SK-N-SH treated with all-trans-retinoic acid at 6 μM for 48 hours (cell line): Measurements from ENCODE around the gene ASTN1.

ENCODE experiments used
- ATAC-seq: fragments of 200-7000 bp; cut with Tn5 transposase; 3 replicates; pipeline ENCODE4 v1.9.1; 2020; ENCODE audit warnings: mild to moderate bottlenecking, moderate library complexity
- CSDC2 ChIP-seq: fragments of 250-450 bp; sonication (Bioruptor Pico); IDR thresholded peaks from 2 replicates; pipeline ENCODE4 v1.5.0; 2020; ENCODE audit warnings: mild to moderate bottlenecking, moderate library complexity
- GLIS3 ChIP-seq: fragments of 250-450 bp; sonication (Bioruptor Pico); IDR thresholded peaks from 2 replicates; pipeline ENCODE4 v1.5.0; 2020; ENCODE audit warnings: mild to moderate bottlenecking, moderate library complexity
- ISL1 ChIP-seq: fragments of 250-450 bp; sonication (Bioruptor Pico); IDR thresholded peaks from 2 replicates; pipeline ENCODE4 v2.1.2; 2022; ENCODE audit warnings: mild to moderate bottlenecking, moderate library complexity
- PPARA ChIP-seq: fragments of 250-450 bp; sonication (Bioruptor Pico); IDR thresholded peaks from 2 replicates; pipeline ENCODE4 v1.5.0; 2020; ENCODE audit warnings: mild to moderate bottlenecking, borderline replicate concordance
- RARB ChIP-seq: fragments of 250-450 bp; sonication (Bioruptor Pico); IDR thresholded peaks from 2 replicates; pipeline ENCODE4 v1.8.0; 2021; ENCODE audit warnings: mild to moderate bottlenecking, moderate library complexity
- SNAI2 ChIP-seq: fragments of 250-450 bp; sonication (Bioruptor Pico); IDR thresholded peaks from 2 replicates; pipeline ENCODE4 v1.5.0; 2020; ENCODE audit warnings: mild to moderate bottlenecking, moderate library complexity
- TCF4 ChIP-seq: fragments of 250-450 bp; sonication (Bioruptor Pico); IDR thresholded peaks from 2 replicates; pipeline ENCODE4 v1.8.0; 2021; ENCODE audit warnings: mild to moderate bottlenecking, moderate library complexity, borderline replicate concordance
- TOX ChIP-seq: fragments of 250-450 bp; sonication (Bioruptor Pico); IDR thresholded peaks from 2 replicates; pipeline ENCODE4 v1.8.0; 2021; ENCODE audit warnings: mild to moderate bottlenecking, moderate library complexity, borderline replicate concordance
- ZFP30 ChIP-seq: fragments of 450-650 bp; formaldehyde crosslinking; IDR thresholded peaks from 2 replicates; pipeline ENCODE4 v1.5.0; 2022; ENCODE audit warnings: mild to moderate bottlenecking, moderate library complexity
- ZNF70 ChIP-seq: fragments of 450-650 bp; formaldehyde crosslinking; IDR thresholded peaks from 2 replicates; pipeline ENCODE4 v1.5.0; 2020; ENCODE audit warnings: mild to moderate bottlenecking, moderate library complexity
- TF ChIP-seq, protein P1 (sequence below): fragments of 250-450 bp; sonication (Bioruptor Pico); IDR thresholded peaks from 2 replicates; pipeline ENCODE4 v1.5.1; 2021; ENCODE audit warnings: mild to moderate bottlenecking, moderate library complexity
- TF ChIP-seq, protein P2 (sequence below): fragments of 250-450 bp; sonication (Bioruptor Pico); IDR thresholded peaks from 2 replicates; pipeline ENCODE4 v1.5.1; 2020; ENCODE audit warnings: low read depth, mild to moderate bottlenecking, moderate library complexity
- TF ChIP-seq, protein P3 (sequence below): fragments of 250-450 bp; sonication (Bioruptor Pico); IDR thresholded peaks from 2 replicates; pipeline ENCODE4 v1.8.0; 2021; ENCODE audit warnings: low read depth, mild to moderate bottlenecking, moderate library complexity, borderline replicate concordance
- TF ChIP-seq, protein P4 (sequence below): fragments of 250-450 bp; sonication (Bioruptor Pico); IDR thresholded peaks from 2 replicates; pipeline ENCODE4 v1.8.0; 2020; ENCODE audit warnings: mild to moderate bottlenecking, moderate library complexity, borderline replicate concordance

Gene ASTN1

DNA sequence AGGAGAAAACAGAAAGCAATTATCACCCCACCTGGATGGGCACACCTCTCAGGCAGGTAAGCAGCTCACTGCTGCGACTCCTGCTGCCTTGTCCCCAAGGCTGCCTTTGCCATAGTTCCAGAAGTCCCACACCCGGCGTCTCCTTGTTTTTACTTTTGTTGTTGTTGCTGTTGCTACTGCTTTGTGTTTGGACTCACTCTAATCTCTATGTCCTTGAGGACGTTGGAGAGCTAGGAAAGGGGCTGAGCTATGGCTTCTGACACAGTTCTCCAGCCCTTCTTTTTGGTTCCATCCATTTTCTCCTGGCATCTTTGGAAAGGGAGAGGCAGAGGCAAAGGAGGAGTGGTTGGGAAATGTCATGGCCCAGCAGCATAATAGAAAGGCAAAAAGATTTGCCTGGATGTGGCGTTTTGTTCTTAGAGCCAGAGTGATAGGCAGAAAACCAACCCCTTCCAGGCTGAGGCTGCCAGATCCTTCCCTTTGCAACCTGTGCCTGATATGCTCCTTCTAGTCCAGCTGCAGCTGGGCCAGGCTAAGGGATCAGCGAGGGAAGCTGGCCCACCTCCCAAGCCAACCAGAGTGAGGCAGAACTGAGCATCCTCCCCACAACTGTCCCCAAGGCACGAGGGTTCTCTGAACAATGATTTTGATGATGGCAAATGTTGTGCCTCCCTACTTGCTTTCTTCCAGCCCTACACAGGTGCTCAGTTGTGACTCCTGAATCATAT lies 270.7 kb downstream of the ASTN1 start:
- TF ChIP-seq TCF4 (CRISPR knock-in tag) (no peak), ZNF70 (CRISPR knock-in tag) (no peak), GLIS3 (CRISPR knock-in tag) (no peak), SNAI2 (CRISPR knock-in tag) (no peak)
- TF ChIP-seq, protein P1, sequence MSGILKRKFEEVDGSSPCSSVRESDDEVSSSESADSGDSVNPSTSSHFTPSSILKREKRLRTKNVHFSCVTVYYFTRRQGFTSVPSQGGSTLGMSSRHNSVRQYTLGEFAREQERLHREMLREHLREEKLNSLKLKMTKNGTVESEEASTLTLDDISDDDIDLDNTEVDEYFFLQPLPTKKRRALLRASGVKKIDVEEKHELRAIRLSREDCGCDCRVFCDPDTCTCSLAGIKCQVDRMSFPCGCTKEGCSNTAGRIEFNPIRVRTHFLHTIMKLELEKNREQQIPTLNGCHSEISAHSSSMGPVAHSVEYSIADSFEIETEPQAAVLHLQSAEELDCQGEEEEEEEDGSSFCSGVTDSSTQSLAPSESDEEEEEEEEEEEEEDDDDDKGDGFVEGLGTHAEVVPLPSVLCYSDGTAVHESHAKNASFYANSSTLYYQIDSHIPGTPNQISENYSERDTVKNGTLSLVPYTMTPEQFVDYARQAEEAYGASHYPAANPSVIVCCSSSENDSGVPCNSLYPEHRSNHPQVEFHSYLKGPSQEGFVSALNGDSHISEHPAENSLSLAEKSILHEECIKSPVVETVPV (CRISPR knock-in tag) = no peak
- TF ChIP-seq, protein P2, sequence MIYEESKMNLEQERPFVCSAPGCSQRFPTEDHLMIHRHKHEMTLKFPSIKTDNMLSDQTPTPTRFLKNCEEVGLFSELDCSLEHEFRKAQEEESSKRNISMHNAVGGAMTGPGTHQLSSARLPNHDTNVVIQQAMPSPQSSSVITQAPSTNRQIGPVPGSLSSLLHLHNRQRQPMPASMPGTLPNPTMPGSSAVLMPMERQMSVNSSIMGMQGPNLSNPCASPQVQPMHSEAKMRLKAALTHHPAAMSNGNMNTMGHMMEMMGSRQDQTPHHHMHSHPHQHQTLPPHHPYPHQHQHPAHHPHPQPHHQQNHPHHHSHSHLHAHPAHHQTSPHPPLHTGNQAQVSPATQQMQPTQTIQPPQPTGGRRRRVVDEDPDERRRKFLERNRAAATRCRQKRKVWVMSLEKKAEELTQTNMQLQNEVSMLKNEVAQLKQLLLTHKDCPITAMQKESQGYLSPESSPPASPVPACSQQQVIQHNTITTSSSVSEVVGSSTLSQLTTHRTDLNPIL = no peak
- TF ChIP-seq, all 23 proteins: peak for 0
- ATAC-seq = no peak

DNA sequence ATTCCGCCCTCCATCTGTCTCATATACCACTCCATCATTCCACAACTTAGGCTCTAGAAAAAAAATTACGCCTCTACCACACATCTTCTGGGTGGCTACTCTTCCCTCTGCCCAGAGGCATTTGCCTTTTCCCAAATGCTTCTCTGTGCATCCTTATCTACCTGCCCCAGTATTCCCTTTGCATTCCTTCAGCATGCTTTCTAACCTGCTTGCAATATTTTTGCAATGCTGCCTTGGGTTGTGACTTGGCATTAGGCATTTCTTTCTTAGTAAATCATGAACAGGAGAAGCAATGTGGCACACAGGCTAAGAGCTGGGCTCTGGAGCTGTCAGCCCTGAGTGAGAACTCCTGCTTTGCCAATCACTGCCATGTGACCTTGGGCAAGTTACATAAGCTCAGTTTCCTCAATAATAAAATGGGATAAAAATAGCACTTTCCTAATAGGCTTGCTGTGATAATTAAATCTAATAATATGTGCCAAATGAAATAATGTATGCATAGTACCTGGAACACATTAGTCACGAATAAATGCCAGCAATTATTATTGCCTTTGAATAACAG lies 276.0 kb downstream of the ASTN1 start:
- ATAC-seq = no peak
- TF ChIP-seq, protein P1 (CRISPR knock-in tag) = no peak
- TF ChIP-seq ISL1 (CRISPR knock-in tag) = no peak

DNA sequence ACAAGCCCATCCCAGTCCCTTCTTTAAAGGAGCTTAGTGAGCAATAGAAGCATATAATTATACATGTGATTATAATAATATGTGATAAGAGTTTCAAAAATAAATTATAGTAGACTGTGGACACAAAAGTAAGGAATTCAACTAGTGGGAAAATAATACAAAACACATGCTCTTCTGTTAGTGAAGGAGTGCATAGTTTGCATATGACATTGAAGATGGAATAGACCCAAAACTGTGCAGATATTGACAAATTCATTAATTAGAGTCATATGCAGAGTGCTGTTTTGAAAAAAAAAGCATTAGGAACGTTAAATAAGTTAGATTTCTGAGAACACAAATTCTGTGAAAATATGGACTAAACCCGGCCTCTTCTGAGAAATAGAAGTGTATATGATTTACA lies 278.8 kb downstream of the ASTN1 start:
- TF ChIP-seq SNAI2 (CRISPR knock-in tag) = no peak
- TF ChIP-seq ISL1 (CRISPR knock-in tag) = no peak
- TF ChIP-seq, protein P3, sequence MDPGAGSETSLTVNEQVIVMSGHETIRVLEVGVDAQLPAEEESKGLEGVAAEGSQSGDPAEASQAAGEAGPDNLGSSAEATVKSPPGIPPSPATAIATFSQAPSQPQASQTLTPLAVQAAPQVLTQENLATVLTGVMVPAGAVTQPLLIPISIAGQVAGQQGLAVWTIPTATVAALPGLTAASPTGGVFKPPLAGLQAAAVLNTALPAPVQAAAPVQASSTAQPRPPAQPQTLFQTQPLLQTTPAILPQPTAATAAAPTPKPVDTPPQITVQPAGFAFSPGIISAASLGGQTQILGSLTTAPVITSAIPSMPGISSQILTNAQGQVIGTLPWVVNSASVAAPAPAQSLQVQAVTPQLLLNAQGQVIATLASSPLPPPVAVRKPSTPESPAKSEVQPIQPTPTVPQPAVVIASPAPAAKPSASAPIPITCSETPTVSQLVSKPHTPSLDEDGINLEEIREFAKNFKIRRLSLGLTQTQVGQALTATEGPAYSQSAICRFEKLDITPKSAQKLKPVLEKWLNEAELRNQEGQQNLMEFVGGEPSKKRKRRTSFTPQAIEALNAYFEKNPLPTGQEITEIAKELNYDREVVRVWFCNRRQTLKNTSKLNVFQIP = no peak
- TF ChIP-seq, protein P1 (CRISPR knock-in tag) = no peak
- TF ChIP-seq TOX = no peak
- ATAC-seq = no peak

DNA sequence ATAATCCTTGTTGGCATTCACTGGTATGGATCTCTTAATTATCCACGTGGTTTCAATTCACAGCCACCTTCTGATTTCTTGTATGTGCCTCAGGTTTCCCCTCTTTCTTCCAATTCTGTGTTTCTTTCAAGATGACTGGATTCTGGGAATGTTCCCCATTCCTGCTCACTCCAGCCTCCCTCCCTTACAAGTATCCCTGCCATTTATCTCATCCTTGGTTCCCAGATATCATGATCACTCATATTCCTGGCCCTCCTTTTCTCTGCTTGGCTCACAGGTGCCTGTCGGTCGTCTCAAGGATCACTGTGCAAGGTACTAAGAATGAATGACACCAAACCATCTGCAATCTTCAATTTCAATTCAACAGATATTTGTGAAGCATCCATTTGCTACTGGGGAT lies 279.2 kb downstream of the ASTN1 start:
- ATAC-seq = no peak
- TF ChIP-seq, protein P2 = no peak
- TF ChIP-seq ZFP30 (CRISPR knock-in tag) (no peak), ZNF70 (CRISPR knock-in tag) (no peak), GLIS3 (CRISPR knock-in tag) (no peak), CSDC2 (CRISPR knock-in tag) (no peak), RARB (CRISPR knock-in tag) (no peak)
- TF ChIP-seq, protein P1 (CRISPR knock-in tag) = no peak

DNA sequence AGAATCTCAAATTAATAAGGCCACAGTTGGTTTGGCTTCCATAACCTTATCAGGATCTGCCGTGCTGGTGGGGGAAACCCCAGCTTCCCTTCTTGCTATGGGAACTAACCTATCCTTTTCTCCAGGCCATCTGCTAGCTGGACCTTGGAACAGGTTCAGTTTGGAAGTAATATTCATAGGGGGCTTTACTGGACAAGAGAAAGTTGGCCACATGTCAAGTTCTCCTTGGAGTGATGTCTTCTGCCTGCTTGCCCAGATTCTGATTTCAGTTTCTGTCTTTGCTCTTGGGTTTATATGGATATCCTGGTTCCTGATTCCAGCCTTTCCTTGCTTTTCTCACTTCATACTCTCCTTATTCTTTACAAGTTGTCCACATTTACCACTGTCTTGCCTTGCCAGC lies 279.6 kb downstream of the ASTN1 start:
- ATAC-seq = no peak
- TF ChIP-seq RARB (CRISPR knock-in tag) (no peak), SNAI2 (CRISPR knock-in tag) (no peak), PPARA (CRISPR knock-in tag) (no peak)
- TF ChIP-seq, protein P1 (CRISPR knock-in tag) = no peak
- TF ChIP-seq, protein P4, sequence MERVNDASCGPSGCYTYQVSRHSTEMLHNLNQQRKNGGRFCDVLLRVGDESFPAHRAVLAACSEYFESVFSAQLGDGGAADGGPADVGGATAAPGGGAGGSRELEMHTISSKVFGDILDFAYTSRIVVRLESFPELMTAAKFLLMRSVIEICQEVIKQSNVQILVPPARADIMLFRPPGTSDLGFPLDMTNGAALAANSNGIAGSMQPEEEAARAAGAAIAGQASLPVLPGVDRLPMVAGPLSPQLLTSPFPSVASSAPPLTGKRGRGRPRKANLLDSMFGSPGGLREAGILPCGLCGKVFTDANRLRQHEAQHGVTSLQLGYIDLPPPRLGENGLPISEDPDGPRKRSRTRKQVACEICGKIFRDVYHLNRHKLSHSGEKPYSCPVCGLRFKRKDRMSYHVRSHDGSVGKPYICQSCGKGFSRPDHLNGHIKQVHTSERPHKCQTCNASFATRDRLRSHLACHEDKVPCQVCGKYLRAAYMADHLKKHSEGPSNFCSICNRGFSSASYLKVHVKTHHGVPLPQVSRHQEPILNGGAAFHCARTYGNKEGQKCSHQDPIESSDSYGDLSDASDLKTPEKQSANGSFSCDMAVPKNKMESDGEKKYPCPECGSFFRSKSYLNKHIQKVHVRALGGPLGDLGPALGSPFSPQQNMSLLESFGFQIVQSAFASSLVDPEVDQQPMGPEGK (CRISPR knock-in tag) = no peak
